Naive thymus-derived CD4-positive, alpha-beta T cell (primary cell): Measurements from ENCODE around the gene CAMK2D. TPM values are rescaled to one million over a fixed set of nuclear protein-coding genes. Genes with fewer than 3 reads are reported as not detected.

Experiments used
- ATAC-seq: fragments of 150-1000 bp; cut with Tn5 transposase; 2 replicates; pipeline ENCODE4 v1.10.0; 2021; ENCODE audit warnings: mild to moderate bottlenecking, moderate library complexity
- CTCF ChIA-PET: fragments of 350-600 bp; sonication (Branson Sonifier 250); formaldehyde crosslinking; loops from one replicate; lab custom pipeline; 2021; ENCODE audit warnings: antibody characterized with exemption; lab: Charles Lee
- POLR2A ChIA-PET: fragments of 350-600 bp; sonication (Branson Sonifier 250); formaldehyde crosslinking; loops from one replicate; lab custom pipeline; 2021; ENCODE audit warnings: antibody characterized with exemption, inconsistent platforms; lab: Charles Lee
- DNase-seq, 9 donors: peaks; one replicate each; pipeline versions ENCODE4 v3.0.0 to v3.0.0-alpha.2; 2020 to 2022; ENCODE audit warnings: mixed read lengths in 1 of 9
- H3K27ac ChIP-seq: one replicate; pipeline ENCODE4 v1.7.0; 2013; ENCODE audit warnings: mild to moderate bottlenecking, low read depth, low read length, moderate library complexity
- H3K27me3 ChIP-seq, 2 donors: one replicate each; pipeline ENCODE4 v1.7.0; 2013; ENCODE audit warnings: low read length in 2 of 2, mild to moderate bottlenecking in 2 of 2, moderate library complexity in 2 of 2; ENCODE audit not compliant: control insufficient read depth in 2 of 2, insufficient read depth in 2 of 2
- H3K36me3 ChIP-seq, 3 experiments: 1 replicate in 2 of 3; 2 replicates in 1 of 3; pipeline ENCODE4 v1.7.0; 2013; ENCODE audit warnings: low read length in 3 of 3, mild to moderate bottlenecking in 3 of 3, moderate library complexity in 1 of 3; ENCODE audit not compliant: insufficient read depth in 3 of 3, control insufficient read depth in 2 of 3
- H3K4me1 ChIP-seq, 2 donors: one replicate each; pipeline ENCODE4 v1.7.0; 2013; ENCODE audit warnings: low read length in 2 of 2, mild to moderate bottlenecking in 2 of 2, moderate library complexity in 1 of 2; ENCODE audit not compliant: control insufficient read depth in 2 of 2, insufficient read depth in 2 of 2
- H3K4me3 ChIP-seq: 2 replicates; pipeline ENCODE4 v1.7.0; 2013; ENCODE audit warnings: mild to moderate bottlenecking, low read length
- H3K9me3 ChIP-seq, 3 experiments: 1 replicate in 2 of 3; 2 replicates in 1 of 3; pipeline ENCODE4 v1.7.0; 2013; ENCODE audit warnings: low read length in 3 of 3; ENCODE audit not compliant: control insufficient read depth in 2 of 3
- H3K27ac Mint-ChIP-seq, 9 donors: one replicate each; pipeline ENCODE4 v1.8.0; 2020 to 2022; ENCODE audit warnings: mixed read lengths in 9 of 9, mild to moderate bottlenecking in 8 of 9, moderate library complexity in 5 of 9, inconsistent platforms in 2 of 9
- H3K27me3 Mint-ChIP-seq, 5 donors: one replicate each; pipeline ENCODE4 v1.8.0; 2021 to 2022; ENCODE audit warnings: mixed read lengths in 5 of 5, mild to moderate bottlenecking in 1 of 5
- H3K36me3 Mint-ChIP-seq, 5 donors: one replicate each; pipeline ENCODE4 v1.8.0; 2020 to 2022; ENCODE audit warnings: mixed read lengths in 5 of 5, mild to moderate bottlenecking in 3 of 5, inconsistent platforms in 1 of 5
- H3K4me1 Mint-ChIP-seq, 7 donors: one replicate each; pipeline ENCODE4 v1.8.0; 2020 to 2022; ENCODE audit warnings: mixed read lengths in 7 of 7, mild to moderate bottlenecking in 3 of 7, inconsistent platforms in 1 of 7
- H3K4me3 Mint-ChIP-seq, 10 donors: one replicate each; pipeline ENCODE4 v1.8.0; 2020 to 2022; ENCODE audit warnings: mild to moderate bottlenecking in 10 of 10, mixed read lengths in 10 of 10, moderate library complexity in 6 of 10, inconsistent platforms in 2 of 10
- H3K9me3 Mint-ChIP-seq, 11 donors: one replicate each; pipeline ENCODE4 v1.8.0; 2020 to 2022; ENCODE audit warnings: mixed read lengths in 11 of 11, mild to moderate bottlenecking in 4 of 11, inconsistent platforms in 1 of 11, moderate library complexity in 1 of 11
- intact Hi-C, 2 donors: fragments of 100-400 bp; cut with micrococcal nuclease; formaldehyde crosslinking; loops; one replicate each; pipeline ENCODE4 v1.15.1; 2023
- polyA plus RNA-seq, 2 donors: library from polyadenylated mRNA; unstranded; fragments of 300-500 nt; fragmentation: Illumina TruSeq; gene quantifications; one replicate each; pipeline ENCODE4 v1.2.3, GENCODE V29; 2021
- total RNA-seq, 6 experiments: library from RNA in 5 of 6; stranded (reverse) in 5 of 6; gene quantifications; 1 replicate in 5 of 6; 2 replicates in 1 of 6; pipeline ENCODE4 v1.2.3 and lab custom pipeline; 2021 to 2026

Gene CAMK2D
- total and polyA plus RNA-seq, 7 experiments from 2014 or later = 13.5 to 41.2 (median 36.1) TPM

DNA sequence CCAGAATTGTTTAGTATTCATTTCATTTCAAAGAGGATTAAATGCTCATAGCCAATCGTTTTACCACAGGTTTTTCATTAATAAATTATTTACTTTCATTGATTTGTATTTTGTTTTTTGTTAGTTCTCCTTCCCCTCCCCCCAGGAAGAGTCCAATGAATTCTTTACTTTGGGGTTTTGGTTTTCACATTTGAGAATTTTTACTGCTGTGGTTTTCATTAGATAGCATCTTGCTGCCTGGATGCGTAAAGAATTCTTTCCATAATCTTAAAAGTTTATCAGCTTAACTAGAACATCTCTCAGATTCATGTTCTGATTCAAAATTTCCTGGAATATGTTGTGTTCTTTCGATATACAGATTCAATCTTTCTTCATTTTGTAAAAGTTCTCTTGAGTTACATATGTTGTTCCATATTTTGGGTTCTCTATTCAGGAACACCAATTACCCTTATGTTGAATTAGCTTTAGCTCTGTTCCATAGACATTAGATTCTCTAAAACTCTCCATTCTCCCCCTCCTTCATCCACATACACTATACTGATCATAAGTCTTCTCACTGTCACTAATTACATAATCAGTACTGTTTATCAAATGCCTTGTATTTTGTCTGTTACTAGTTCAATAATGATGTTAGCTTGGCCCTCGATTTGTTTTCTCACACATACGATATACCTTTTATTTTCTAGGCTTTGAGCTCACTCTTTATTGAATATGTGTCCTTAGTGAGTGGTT, 184.4 kb downstream of the CAMK2D start:
- H3K4me3 Mint-ChIP-seq = peak overlapping the region in 4 of 10 donors; percentile 15 to 50 (median 30)
- no peak overlapping the region for H3K27ac ChIP-seq
- DNase-seq = no peak
- ChIA-PET POLR2A (interaction anchor here (1.2 kb wide), 1 partner anchor 183 kb away, joined by 3 read pairs; no protein-coding TSS in a partner anchor), CTCF (no interaction called here)
- H3K4me1 Mint-ChIP-seq = peaks cover 40 to 86% (median 75%) of the 10 kb centered on the region in 7 donors
- no peaks in the 10 kb centered on the region for H3K36me3 ChIP-seq
- peaks cover 5 to 27% (median 16%) of the 10 kb centered on the region in 5 donors for H3K36me3 Mint-ChIP-seq
- H3K27me3 ChIP-seq = no peaks in the 10 kb centered on the region
- peaks cover 0 to 33% of the 10 kb centered on the region in 2 donors for H3K4me1 ChIP-seq
- H3K27me3 Mint-ChIP-seq = no peaks in the 10 kb centered on the region
- H3K9me3 ChIP-seq = no peaks in the 10 kb centered on the region
- H3K9me3 Mint-ChIP-seq = peaks cover 0 to 11% (median 6%) of the 10 kb centered on the region in 11 donors
- peak overlapping the region in 6 of 9 donors; percentile 8 to 24 (median 14) for H3K27ac Mint-ChIP-seq
- intact Hi-C loops = loop anchor here in 1 of 2 donors (1.0 to 2.0 kb wide), 2 partner anchors 14 to 30 kb away; no protein-coding TSS in a partner anchor
- no peak for ATAC-seq
- no peak overlapping the region for H3K4me3 ChIP-seq

DNA sequence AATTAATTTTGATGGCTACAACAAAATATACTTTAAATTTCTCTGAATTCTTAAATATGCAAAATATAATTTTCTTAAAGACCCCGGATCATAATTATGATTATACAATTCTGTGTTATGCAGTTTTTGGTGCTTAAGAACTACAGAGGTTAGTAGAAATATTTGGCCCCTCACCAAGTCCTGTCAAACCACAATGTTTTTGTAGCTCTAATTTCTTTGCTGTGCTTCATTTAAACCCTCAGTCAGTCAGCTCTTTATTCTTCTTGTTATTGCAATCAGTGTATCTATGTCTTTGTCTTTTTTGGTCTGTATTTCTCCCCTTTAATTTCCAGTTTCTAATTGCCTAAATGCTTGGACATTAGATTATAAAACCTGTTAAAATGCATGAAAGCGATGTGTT, 186.1 kb downstream of the CAMK2D start:
- ATAC-seq = no peak
- Mint-ChIP-seq H3K4me3 (peak overlapping the region in 4 of 10 donors; percentile 2 to 44 (median 14)), H3K9me3 (peaks cover 0 to 11% (median 6%) of the 10 kb centered on the region in 11 donors), H3K27ac (peak overlapping the region in 5 of 9 donors; percentile 1 to 56 (median 46)), H3K27me3 (no peaks in the 10 kb centered on the region), H3K36me3 (peaks cover 5 to 28% (median 16%) of the 10 kb centered on the region in 5 donors), H3K4me1 (peaks cover 42 to 82% (median 73%) of the 10 kb centered on the region in 7 donors)
- intact Hi-C loops = loop anchor here in 1 of 2 donors (1.0 kb wide), 1 partner anchor 9 kb away; no protein-coding TSS in a partner anchor
- Histone ChIP-seq H3K27ac (no peak overlapping the region), H3K36me3 (no peaks in the 10 kb centered on the region), H3K4me1 (peaks cover 0 to 33% of the 10 kb centered on the region in 2 donors), H3K9me3 (no peaks in the 10 kb centered on the region), H3K4me3 (no peak overlapping the region), H3K27me3 (no peaks in the 10 kb centered on the region)
- no peak for DNase-seq
- ChIA-PET POLR2A (no interaction called here), CTCF (no interaction called here)

GRCh38 chr4:113574636-113575103, 186.9 kb downstream of the CAMK2D start:
- DNase-seq (no peak), ATAC-seq (no peak)
- peaks cover 0 to 11% (median 6%) of the 10 kb centered on the region in 11 donors for H3K9me3 Mint-ChIP-seq
- Histone ChIP-seq H3K4me3 (no peak overlapping the region), H3K27ac (no peak overlapping the region), H3K9me3 (no peaks in the 10 kb centered on the region), H3K4me1 (peaks cover 0 to 32% of the 10 kb centered on the region in 2 donors), H3K27me3 (no peaks in the 10 kb centered on the region), H3K36me3 (no peaks in the 10 kb centered on the region)
- H3K36me3 Mint-ChIP-seq = peaks cover 5 to 31% (median 15%) of the 10 kb centered on the region in 5 donors
- ChIA-PET CTCF (no interaction called here), POLR2A (interaction anchor here (0.7 kb wide), 1 partner anchor 164 kb away, joined by 3 read pairs; no protein-coding TSS in a partner anchor)
- H3K27ac Mint-ChIP-seq = peak overlapping the region in 3 of 9 donors; percentile 1 to 51 (median 3)
- no peak overlapping the region for H3K4me3 Mint-ChIP-seq
- peaks cover 38 to 82% (median 71%) of the 10 kb centered on the region in 7 donors for H3K4me1 Mint-ChIP-seq
- intact Hi-C loops = loop anchor here in 1 of 2 donors (1.0 kb wide), 1 partner anchor 8 kb away; no protein-coding TSS in a partner anchor
- H3K27me3 Mint-ChIP-seq = no peaks in the 10 kb centered on the region

DNA sequence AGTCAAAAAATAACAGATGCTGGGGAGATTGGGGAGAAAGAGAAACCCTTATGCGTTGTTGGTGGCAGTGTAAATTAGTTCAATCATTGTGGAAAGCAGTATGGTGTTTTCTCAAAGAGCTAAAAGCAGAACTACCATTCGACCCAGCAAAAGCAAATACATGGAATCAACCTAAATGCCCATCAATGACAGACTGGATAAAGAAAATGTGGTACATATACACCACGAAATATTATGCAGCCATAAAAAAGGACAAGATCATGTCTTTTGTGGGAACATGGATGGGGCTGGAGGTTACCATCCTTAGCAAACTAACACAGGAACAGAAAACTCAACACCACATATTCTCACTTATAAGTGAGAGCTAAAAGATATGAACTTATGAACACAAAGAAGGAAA, 188.9 kb downstream of the CAMK2D start:
- no peak overlapping the region for H3K27ac ChIP-seq
- peak overlapping the region in 2 of 9 donors; percentile 32 to 41 for H3K27ac Mint-ChIP-seq
- H3K27me3 ChIP-seq = no peaks in the 10 kb centered on the region
- H3K27me3 Mint-ChIP-seq = no peaks in the 10 kb centered on the region
- H3K36me3 Mint-ChIP-seq = peaks cover 5 to 30% (median 16%) of the 10 kb centered on the region in 5 donors
- ChIA-PET CTCF (no interaction called here), POLR2A (interaction anchor here (0.7 kb wide), 1 partner anchor 171 kb away, joined by 3 read pairs; no protein-coding TSS in a partner anchor)
- H3K9me3 ChIP-seq = no peaks in the 10 kb centered on the region
- no peak overlapping the region for H3K4me3 ChIP-seq
- peaks cover 32 to 74% (median 61%) of the 10 kb centered on the region in 7 donors for H3K4me1 Mint-ChIP-seq
- no peak for ATAC-seq
- no peak overlapping the region for H3K4me3 Mint-ChIP-seq
- intact Hi-C loops = loop anchor here in 1 of 2 donors (1.0 kb wide), 1 partner anchor 8 kb away; no protein-coding TSS in a partner anchor
- no peaks in the 10 kb centered on the region for H3K36me3 ChIP-seq
- no peak for DNase-seq
- peaks cover 0 to 16% of the 10 kb centered on the region in 2 donors for H3K4me1 ChIP-seq
- peaks cover 0 to 11% (median 6%) of the 10 kb centered on the region in 11 donors for H3K9me3 Mint-ChIP-seq

DNA sequence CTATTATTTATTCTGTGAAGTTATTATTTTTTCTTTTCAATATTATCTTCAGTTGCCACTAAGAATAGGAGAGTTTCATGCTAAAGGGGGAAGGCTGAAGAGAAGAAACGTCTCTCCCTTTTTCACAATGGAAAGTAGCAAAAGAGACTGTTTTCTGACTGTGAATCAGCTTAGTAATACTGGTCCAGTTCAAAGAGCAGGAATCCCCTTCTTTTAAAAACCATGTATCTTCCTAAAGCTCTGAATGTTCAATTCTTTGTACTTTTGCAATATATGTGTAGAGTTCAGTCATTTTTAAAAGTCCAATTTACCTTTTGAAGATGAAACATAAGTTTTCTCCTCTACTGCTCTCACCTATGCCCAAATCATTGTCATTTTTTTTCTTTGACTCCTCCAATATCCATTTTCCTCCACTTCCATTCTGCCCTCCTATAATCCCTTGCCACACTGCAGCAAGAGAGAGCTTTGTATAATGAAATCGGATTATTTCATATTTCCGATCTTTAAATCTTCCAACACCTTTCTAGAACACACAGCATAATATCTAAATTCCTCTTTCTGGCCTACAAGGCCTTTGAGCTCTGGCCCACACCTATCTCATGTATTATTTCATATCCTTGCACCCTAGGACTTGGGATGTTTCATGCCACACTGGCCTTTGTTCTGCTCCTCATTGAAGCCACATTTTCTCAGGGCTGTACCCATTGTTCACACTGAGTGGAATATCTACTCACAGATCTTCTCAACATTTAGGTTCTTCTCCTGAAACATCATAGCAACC, 195.3 kb downstream of the CAMK2D start:
- Histone ChIP-seq H3K4me1 (peaks cover 18 to 22% of the 10 kb centered on the region in 2 donors), H3K36me3 (no peaks in the 10 kb centered on the region), H3K9me3 (no peaks in the 10 kb centered on the region), H3K27me3 (no peaks in the 10 kb centered on the region), H3K4me3 (no peak overlapping the region), H3K27ac (no peak overlapping the region)
- POLR2A ChIA-PET = no interaction called here
- ATAC-seq = no peak
- H3K9me3 Mint-ChIP-seq = no peaks in the 10 kb centered on the region
- peaks cover 0 to 38% (median 4%) of the 10 kb centered on the region in 5 donors for H3K36me3 Mint-ChIP-seq
- H3K4me3 Mint-ChIP-seq = peak overlapping the region in 6 of 10 donors; percentile 3 to 31 (median 14)
- no peak for DNase-seq
- peaks cover 29 to 66% (median 49%) of the 10 kb centered on the region in 7 donors for H3K4me1 Mint-ChIP-seq
- H3K27ac Mint-ChIP-seq = peak overlapping the region in 6 of 9 donors; percentile 1 to 49 (median 15)
- CTCF ChIA-PET = no interaction called here
- intact Hi-C loops = loop anchor here (1.0 to 5.0 kb wide), 3 partner anchors 9 to 191 kb away; no protein-coding TSS in a partner anchor
- no peaks in the 10 kb centered on the region for H3K27me3 Mint-ChIP-seq

- Mint-ChIP-seq H3K27me3 (no peaks in the 10 kb centered on the region), H3K9me3 (peaks cover 0 to 2% (median 0%) of the 10 kb centered on the region in 11 donors), H3K4me3 (peak overlapping the region in 3 of 10 donors; percentile 49 to 72 (median 56)), H3K4me1 (peaks cover 29 to 67% (median 49%) of the 10 kb centered on the region in 7 donors), H3K27ac (peak overlapping the region in 3 of 9 donors; percentile 11 to 68 (median 64)), H3K36me3 (peaks cover 0 to 39% (median 3%) of the 10 kb centered on the region in 5 donors)
- no peak overlapping the region for H3K4me3 ChIP-seq
- no peaks in the 10 kb centered on the region for H3K27me3 ChIP-seq
- H3K9me3 ChIP-seq = no peaks in the 10 kb centered on the region
- no peak overlapping the region for H3K27ac ChIP-seq
- CTCF ChIA-PET = no interaction called here
- H3K36me3 ChIP-seq = no peaks in the 10 kb centered on the region
- ATAC-seq (no peak), DNase-seq (no peak)
- peaks cover 18 to 22% of the 10 kb centered on the region in 2 donors for H3K4me1 ChIP-seq
- intact Hi-C loops = loop anchor here (1.0 to 5.0 kb wide), 6 partner anchors 10 to 197 kb away; no protein-coding TSS in a partner anchor
- POLR2A ChIA-PET = no interaction called here
Measured at GRCh38 chr4:113565702-113566012, 195.9 kb downstream of the CAMK2D start.
